ENCODE data around the gene VDAC2.

DNA sequence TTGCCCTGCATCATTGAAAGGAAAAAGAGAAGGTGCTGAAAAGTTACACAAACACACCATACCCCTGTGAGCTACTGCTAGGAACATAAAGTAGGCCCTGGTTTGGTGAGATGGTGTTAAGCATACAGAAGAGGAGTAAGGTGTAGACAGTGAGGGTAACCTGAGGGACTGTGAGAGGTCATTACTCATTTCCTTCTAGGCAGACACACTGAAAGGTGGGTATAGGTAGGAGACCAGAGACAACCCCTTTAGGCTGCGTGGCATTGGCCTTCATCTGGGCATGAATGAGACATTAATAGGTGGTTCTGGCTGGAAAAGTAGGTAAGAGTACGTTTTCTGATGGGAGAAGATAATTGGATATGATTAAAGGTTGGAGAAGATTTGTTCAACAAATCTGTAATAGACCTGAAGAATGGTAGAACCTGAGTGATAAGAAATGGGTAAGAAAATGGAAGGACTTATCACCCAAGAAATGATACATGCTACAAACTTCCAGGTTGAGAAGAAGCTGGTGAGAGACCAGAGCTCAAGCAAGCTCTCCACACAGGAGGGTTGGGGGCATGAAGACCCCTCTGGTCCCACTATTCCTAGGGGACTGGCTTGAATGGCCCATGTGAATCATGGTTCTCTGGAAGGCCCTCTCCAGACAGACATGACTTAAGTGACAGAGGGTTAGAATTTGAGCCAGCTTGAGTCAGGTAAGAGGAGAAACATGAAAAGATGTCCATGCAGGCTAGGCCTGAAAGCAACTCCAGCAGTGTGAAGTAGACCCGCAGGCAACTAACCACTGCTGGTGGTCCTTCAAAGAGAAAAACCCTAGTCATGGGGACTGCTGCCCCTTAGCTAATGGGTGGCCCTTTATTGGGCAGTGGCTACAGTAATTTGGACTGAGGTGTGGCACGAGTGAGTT is 21.3 kb downstream of the VDAC2 start:
- TF ChIP-seq EZH2phosphoT487 (IDR thresholded peaks at IDR 0.05; ENCODE audit: insufficient read depth, low read depth) (no peak), EZH2 (IDR thresholded peaks at IDR 0.05; ENCODE audit: insufficient read depth, poor library complexity, severe bottlenecking) (no peak)
